COLO668 (cell line): ENCODE data around the gene CNOT9.

ENCODE experiments used
- DNase-seq: peaks from one replicate; lab custom pipeline; 2025; ENCODE audit not compliant: unreplicated experiment; lab: John Stamatoyannopoulos, UW

The CNOT9 gene

DNA sequence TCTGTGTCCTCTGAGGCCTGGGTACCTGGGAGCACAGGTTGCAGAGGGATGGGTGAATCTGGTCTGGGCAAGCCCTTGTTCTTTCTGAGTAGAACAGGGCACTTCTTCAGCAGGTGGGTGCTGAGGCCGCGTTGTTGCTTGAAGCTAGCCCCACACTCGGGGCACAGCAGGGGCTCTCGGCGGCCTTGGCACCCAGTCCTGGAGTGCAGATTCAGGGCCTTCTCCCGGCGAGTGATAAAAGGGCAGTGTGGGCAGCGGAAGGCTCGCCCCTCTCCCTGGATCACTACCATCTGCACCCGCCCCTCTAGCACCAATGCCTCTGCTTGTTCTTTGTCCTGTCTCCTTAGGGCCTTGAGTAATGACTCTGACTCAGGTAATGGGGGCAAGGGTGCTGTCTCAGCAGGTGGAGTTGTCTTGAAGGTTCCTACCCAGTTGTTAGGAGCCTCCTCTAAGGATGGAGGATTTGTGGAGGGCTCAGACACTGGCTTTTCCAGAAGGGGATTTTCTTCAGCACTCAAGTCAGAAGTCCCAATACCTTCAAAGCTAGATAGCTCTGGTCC lies 75.2 kb downstream of the CNOT9 start:
- no peak for DNase-seq

DNA sequence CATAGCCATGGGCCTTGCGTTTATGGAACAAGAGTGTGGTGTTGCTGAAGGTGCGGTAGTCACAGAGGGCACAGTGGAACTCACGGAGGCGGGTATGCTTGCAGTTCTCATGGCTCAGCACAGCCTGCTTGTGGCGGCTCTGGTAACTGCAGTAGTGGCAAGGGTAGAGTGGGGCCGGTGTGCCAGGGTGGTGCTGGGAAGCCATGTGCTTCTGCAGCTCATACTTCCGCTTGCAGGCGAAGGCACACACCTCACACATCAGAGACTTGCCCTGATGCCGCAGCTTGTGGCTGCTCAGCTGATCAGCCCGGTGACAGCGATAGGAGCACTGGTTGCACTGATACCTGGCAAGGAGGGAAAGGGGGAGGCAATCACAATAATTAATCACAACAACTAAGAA lies 76.1 kb downstream of the CNOT9 start:
- DNase-seq = no peak

DNA sequence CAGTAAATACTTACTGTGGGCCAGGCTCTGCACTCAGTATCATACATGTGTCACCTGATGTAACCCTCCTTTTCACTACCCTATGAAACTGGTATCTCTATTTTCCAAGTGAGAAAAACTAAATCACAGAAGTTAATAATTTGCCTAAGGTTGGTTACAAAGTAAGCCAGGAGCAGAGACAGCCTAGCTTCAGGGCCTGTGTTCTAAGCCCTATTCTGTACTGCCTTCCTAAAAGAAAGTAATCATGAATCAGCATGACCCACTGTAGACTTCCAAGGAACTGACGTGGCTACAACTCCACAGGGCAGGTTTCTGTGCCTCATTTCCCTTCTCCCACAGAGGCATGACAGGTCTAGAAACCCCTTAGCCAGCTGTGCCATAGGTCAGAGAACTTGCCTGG lies 76.5 kb downstream of the CNOT9 start:
- DNase-seq = no peak
